ENCODE measurements around the gene ELOVL1.

ELOVL1 gene

DNA sequence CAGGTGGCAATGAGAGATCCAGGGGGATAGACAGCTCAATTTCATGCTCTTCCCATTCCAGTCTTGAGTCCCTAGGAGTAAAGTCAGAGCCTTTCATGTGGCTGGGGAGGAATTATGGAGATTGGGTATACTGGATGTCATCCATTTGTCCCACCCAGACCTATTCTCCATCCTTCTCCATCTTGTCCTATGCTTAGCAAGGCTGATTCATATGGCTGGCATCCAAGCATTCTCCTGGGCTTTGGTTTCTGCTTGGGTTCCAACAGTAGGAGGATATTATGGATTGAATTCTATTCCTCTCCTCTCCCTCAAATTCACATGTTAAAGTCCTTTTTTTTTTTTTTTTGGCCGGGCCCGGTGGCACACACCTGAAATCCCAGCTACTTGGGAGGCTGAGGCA, 12.9 kb downstream of the ELOVL1 start:
- no peak for DNase-seq (ENCODE audit: low read depth)

DNA sequence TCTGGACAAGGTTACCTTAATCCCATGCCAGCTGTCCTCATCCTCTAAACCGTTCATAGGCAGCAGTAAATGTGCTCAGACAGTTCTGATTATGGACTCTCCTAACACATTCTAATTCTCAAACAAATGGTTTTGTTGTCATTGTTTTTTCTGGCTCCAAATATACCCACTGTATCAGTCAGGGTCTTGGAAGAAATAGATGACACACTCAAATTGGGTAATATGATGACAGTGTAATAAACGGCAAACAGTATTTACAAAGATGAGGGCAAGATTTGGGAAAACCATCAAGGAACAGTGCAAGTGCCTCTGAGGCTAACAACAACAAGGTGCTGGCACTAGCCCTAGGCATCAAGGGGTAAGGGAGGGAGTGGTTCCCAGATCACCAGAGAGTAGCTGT, 13.3 kb downstream of the ELOVL1 start:
- no peak for DNase-seq (ENCODE audit: low read depth)

DNA sequence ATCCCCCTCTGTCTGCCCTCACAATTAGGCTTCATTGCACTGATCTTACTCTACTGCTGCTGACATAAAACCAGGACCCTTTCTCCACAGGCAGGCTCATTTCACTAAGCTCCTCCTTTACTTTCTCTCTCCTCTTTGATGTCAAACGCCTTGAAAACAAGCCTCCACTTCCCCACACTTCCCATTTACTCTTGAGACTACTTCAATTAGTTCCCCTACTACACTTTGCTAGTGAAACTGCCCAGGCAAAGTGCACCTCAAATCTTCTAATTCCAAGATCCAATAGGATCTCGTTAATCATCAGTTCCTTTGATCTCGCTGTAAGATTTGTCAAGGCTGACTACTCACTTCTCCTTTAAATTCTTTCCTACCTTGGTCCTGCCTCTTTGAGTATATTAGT, 14.9 kb downstream of the ELOVL1 start:
- DNase-seq (ENCODE audit: low read depth): no peak

DNA sequence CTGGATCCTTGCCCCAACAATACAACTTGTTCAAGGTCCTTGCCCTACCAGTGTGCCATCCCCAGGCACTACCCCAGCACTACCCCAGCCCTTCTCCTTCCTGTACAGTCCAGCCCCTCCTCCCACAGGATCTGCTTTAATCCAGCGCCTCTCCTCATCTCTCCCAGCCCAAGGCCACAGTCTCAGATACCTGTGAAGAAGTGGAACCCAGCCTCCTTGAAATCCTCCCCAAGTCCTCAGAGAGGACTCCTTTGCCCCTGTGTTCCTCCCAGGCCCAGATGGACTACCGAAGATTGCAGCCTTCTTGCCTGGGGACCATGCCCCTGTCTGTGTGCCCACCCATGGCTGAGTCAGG, 15.5 kb downstream of the ELOVL1 start:
- DNase-seq (ENCODE audit: low read depth): no peak

DNA sequence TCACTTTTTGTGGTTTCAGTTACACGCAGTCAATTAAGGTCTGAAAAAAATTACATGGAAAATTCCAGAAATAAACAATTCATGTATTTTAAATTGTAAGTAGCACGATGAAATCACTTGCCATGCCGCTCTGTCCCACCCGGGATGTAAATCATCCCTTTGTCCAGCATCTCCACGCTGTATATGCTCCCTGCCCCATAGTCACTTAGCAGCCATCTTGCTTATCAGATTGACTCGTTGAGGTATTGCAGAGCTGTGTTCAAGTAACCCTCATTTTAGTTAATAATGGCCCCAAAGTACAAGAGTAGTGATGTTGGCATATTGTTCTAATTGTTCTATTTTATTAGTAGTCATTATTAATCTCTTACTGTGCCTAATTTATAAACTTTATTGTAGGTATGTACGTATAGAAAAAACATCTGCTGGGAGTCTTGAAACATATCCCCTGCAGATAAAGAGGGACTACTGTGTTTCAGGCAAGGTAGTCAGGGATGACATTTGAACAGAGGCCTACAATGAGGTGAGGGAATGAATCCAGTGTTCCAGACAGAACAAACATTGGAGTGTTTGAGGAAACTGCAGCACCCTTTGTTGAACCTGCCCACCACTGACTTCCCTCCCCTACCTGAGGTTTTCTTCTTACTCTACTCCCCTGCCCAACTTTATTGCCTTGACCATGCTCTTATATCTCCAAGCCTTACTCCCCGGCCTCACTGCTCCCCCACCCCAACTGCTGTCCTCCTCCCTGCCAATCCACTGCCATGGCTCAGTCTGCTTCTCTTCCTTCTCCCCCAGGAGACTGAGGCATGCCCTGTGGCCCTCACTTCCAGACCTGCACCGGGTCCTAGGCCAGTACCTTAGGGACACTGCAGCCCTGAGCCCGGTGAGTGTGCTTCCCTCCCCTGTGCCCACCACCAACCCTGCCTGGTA, 16.1 kb downstream of the ELOVL1 start:
- DNase-seq (ENCODE audit: low read depth): no peak

DNA sequence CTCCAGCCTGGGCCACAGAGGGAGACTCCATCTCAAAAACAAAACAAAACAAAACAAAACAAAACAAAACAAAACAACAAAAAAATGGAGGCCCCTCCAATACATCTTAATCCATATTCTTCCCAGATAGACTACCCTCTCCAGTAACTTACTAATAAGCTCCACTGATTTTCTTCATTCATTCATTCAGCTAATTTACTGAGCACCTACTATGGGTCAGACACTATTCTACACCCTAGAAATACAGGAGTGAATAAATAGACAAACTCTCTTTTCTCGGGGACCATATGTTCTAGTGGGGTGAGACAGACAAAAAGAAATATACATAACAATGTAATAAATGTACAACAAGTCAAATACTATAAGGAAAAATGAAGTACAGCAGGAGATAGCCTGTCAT, 16.8 kb downstream of the ELOVL1 start:
- DNase-seq (ENCODE audit: low read depth): no peak

DNA sequence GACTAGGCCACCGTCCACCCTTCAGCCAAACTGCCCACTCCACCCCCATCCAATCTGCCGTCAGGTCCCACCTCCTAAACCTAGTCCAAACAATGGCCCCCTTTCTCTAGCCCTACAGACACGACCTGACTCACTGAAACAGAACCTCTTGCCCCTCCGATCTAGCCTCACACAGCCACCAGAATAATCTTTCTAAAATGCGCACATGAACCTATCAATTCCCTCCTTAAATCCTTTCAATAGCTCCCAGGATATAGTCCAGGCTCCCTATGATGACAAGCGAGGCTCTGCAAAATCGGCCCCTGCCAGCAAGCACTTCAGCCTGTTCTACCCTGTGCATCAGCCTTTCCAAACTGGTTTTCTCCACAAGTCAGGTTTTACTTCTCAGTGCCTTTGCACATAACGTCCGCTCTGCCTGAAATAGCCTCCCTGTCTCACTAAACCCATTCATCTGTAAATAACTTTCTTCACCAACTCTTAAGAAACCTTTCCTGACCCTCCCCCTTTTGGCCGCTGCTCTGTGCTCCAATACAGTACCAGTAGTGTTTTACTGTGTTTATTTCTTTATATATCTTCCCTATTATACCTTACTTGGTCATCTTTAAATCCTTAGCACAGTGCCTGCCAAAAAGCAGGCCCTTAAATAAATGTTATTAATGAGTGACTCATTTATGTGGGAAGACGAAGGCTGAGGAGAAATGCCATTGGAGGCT, 18.1 kb downstream of the ELOVL1 start:
- no peak for DNase-seq (ENCODE audit: low read depth)

DNA sequence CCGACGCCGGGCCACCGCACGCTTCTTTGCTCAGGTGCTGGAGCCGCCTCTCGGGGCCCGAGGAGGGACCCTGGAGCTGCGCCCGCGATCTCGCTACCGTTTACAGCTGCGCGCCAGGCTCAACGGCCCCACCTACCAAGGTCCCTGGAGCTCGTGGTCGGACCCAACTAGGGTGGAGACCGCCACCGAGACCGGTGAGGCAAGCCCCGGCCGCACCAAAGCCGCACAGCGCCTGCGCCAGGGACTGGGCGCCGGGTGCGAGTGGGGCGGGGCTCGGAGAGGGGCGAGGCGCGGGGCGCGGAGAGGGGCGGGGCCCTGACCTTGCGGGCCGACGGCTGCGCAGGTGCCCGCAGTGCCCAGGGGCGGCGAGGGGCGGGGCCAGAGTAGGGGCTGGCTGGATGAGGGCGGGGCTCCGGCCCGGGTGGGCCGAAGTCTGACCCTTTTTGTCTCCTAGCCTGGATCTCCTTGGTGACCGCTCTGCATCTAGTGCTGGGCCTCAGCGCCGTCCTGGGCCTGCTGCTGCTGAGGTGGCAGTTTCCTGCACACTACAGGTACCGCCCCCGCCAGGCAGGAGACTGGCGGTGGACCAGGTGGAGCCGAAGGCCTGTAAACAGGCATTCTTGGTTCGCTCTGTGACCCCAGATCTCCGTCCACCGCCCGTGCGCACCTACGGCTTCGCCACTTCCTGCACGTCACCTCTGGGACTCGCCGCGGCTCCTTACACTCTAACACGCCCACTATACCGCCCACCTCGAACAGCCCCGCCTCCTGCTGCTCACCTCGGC, 18.8 kb downstream of the ELOVL1 start:
- peak; percentile 46 for DNase-seq (ENCODE audit: low read depth)

DNA sequence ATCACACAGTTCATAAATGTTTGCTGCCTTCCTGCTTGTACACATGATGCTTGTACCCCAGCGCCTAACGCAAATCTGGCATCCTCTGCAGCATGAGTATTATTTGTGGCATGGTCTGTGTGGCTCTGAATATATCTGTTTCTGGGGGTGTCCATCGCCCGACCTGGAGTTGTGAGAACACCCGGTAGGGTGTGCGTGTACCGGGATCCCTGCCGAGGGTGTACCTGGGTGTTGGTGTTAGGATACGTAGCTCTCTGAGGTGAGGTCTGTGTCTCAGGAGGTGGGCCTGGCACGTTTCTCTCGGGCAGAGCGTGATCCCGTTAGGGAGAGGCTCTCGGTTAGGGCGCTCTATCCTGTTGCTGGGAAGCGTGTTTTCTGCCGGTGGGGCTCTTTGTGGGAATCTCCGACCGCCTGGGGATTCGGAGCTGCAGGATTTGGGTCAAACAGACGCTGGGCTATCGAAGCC, 19.4 kb downstream of the ELOVL1 start:
- DNase-seq (ENCODE audit: low read depth): no peak

DNA sequence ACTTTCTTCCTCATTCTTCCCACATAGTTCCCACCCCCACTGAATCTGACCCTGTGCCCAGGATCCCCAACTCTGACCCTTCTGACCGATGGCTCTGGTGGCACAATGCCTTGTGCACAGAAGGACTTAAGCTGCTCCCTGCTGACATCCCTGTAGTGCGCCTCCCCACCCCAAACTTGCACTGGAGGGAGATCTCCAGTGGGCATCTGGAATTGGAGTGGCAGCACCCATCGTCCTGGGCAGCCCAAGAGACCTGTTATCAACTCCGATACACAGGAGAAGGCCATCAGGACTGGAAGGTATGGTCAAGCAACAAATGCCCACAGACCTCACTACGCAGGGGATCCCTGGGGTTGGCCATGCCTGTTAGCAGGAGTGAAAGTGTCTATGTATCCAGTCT, 21.2 kb downstream of the ELOVL1 start:
- no peak for DNase-seq (ENCODE audit: low read depth)

DNA sequence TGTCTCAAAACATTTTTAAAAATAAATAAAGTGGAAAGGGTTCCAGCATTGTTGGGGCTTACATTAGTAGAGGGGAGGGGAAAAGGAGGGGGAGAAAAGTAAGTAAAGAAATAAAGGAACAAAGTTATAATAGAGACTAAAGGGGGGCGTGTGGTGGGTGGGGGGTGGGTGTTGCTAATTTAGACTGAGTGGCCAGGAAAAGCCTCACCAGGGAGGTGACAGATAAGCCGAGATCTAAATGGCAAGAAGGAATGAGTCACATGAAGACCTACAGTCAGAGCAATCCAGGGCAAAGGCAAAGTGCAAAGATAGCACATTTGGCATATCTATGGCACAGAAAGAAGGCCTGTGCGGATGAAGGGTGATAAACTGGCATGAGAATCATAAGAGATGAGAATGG, 22.7 kb downstream of the ELOVL1 start:
- no peak for DNase-seq (ENCODE audit: low read depth)

DNA sequence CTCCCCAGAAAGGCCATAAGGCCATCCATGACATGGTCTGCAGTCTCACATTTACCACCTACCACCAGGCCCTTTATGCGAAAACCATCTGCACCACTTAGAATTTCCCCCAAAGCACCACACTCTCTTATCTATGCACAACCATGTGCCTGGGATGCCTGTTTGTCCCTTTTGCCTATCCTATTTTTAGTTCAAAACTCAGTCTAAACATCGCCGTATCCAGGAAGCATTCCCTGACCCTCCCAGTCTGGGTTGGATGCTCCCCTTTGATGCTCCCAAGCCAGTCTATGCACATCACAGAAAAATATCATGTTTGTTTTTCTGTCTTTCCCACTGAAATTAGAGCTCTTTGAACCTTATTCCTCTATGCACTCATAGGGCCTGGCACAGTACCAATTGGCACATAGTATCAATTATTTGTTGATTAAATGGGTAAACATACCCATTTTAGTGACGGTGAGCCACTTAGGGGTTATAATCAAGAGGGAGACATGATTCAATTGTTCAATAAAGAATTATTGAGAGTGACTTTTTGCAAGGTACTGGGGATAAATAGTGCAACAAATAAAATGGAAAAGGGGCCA, 23.5 kb downstream of the ELOVL1 start:
- no peak for DNase-seq (ENCODE audit: low read depth)

DNA sequence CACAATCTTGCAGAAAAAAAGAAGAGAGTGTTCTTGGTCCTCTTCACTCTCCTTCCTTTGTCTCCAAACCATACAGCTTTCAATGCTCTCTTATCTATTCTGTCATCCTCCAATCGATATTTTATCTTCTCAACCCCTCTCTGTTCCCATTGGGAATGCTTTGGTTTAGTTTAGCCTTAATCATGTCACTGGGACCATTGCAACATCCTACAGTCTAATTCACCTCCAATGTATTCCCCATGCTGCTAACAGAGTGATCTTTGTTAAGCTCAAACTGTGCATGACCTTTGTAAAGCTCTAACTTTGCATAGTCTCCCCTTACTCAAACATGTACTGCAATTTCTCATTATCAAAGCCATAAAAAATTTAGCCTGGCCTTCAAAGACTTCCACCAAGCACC, 27.3 kb downstream of the ELOVL1 start:
- DNase-seq (ENCODE audit: low read depth): no peak

DNA sequence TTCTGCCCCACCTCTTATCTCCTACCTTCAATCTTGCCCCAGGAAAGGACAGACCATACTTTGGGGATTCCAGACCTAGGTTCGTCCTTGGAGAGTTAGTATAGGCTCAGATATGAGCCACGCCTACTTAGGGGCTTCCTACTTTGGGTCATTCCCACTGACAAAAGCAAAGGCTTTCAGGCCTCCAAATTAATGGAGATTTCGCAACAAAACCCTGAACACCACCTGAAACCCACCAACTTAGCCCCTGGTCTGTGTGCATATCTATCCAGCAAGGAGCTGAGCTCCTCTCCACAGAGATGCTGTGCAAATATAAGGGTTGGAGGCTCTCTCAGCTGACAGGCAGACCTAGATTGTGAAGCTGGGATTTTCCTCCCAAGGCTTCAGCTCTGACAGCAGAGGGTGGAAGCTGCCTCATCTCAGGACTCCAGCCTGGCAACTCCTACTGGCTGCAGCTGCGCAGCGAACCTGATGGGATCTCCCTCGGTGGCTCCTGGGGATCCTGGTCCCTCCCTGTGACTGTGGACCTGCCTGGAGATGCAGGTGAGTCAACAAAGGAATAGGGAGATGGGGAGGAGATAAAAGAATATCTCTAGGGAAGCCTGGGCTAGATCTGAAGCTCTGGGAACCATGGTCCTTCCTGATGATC, 28.1 kb downstream of the ELOVL1 start:
- no peak for DNase-seq (ENCODE audit: low read depth)

DNA sequence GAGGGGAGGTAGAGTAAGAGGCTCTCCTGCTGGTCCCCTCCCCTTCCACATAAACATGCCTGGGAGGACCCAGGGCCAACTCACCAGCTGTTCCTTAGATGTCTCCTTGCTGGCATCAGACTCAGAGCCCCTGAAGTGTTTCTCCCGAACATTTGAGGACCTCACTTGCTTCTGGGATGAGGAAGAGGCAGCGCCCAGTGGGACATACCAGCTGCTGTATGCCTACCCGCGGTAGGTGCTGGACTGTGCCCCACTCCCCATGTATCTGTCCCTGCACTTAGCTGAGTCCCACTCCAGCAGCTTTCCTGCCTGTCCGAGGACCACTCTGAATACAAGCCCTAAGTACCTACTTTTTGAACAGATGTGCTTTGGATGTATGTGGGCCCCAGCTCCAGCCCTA, 29.8 kb downstream of the ELOVL1 start:
- DNase-seq (ENCODE audit: low read depth): no peak

DNA sequence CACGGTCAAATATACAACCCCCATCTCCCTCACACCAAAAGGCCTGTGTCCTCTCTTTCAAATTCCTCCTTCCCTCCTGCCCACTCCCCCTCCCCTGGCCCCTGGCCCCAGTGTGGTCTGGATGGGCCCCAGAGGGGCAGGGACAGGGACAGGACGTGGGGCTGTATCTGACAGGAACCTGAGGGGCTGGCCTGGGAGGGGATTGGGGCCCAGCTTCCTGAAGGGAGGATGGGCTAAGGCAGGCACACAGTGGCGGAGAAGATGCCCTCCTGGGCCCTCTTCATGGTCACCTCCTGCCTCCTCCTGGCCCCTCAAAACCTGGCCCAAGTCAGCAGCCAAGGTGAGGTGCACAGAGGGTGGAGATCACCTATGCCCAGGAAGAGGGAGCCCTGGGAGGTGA, 30.2 kb downstream of the ELOVL1 start, which contains the start of gene MPL:
Gene MPL (plus strand): TSS at position 231 of the 400 bp plus-strand sequence. CDS start 31 bp downstream, at position 262.
- no peak for DNase-seq (ENCODE audit: low read depth)

DNA sequence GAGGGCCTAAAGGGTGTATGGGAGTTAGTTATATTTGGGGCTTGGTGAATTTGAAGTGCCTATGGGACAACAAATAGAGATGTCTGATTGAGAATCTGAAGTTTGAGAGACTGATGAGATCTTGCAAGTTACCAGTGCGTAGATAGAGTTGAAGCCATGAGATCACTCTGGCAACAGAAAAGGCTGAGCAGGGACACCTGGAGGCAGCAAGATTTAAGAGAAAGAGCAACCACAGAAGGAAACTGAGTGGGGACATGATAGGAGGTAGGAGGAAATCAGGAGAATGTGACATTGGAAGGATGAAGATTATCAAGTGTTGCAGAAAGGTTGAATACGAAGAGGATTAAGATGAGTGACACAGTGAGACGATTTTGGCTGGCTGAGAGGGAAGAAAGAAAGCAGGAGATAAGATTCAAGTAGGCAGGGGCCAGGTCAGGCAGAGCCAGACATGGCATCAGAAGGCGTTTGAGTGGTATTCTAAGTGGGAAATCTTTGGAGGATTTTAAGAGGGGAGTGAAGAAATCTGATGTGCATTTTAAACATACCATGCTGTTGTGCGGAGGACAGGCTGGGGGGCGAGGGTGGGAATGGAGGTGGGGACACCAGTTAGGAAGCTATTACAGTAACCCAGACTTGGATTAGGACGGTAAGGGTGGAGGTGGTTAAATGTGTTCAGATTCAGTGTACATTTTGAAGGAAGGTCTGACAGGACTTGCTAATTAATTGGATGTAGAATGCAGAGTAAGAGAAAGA, 33.2 kb downstream of the ELOVL1 start:
- no peak for DNase-seq (ENCODE audit: low read depth)

DNA sequence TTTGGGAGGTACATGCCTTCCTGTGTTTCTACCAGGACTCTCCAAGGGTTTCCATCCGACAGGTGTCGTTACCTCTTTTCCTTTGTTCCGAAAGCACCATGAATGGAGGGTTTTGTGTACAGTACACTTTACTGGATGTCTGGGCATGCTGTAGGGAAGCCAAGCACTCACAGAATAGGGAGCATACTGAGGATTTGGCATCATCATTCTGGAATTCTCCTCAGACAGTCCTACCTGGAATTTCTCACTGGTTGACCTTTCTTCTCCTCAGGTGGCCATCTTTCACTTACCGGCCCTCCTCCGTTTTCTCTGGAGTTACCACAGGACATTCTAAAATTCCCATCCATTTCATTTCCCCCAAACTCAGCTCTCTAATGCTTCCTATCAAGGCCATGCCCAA, 36.1 kb downstream of the ELOVL1 start:
- DNase-seq (ENCODE audit: low read depth): no peak

DNA sequence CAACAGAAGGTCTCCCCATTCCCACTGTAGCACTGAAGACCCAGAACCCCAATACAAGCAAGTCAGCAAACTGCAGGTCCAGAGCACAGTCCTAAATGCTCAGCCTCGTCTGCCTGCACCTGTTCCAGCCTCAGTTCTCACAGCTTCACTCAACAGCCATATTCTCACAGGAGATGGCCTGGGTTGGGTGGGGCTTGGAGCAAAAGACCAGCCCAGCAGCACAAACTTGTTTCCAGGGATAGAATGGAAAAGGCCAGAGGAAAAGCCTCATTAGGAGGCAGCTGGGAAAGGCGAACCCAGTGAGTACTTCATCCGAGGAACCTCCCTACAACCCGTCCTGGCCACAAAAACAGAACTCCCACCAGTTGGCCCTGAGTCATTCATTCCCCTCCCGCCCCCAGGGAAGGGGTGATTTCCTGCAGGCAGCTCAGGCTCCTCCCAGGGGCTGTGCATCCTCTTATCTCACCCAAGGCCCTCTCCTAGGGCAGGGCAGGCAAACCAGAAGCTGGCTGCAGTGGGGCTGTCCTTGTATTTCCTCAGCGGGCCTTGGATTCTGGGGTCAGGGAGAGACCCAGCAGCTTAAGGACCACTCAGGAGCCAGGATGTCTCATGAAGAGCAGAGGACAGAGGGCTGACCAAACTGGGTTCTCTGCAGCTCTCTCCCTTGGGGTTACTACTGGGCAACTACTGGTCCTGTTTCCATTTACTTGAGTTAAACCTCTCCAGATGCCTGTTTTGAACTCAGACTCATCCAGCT, 37.6 kb downstream of the ELOVL1 start:
- DNase-seq (ENCODE audit: low read depth): no peak

All from T-helper 22 cell (primary cell).